Tibial nerve (tissue), 4 donors: ENCODE data around the gene NAPG. TPM values are rescaled to one million over a fixed set of nuclear protein-coding genes. Genes with fewer than 3 reads are reported as not detected.

ENCODE experiments used
- DNase-seq, 2 donors: peaks; one replicate each; pipeline ENCODE4 v3.0.0-alpha.2; 2019; ENCODE audit warnings: low spot score in 2 of 2
- H3K27ac ChIP-seq, 4 donors: fragments of 200-600 bp; sonication (generic) in 3 of 4; one replicate each; pipeline ENCODE4 v1.5.1; 2017 to 2019; ENCODE audit warnings: mild to moderate bottlenecking in 1 of 4
- H3K27me3 ChIP-seq, 2 donors: fragments of 200-600 bp; sonication (generic) in 1 of 2; one replicate each; pipeline versions ENCODE4 v1.5.1 to v1.6.0; 2017 to 2019
- H3K36me3 ChIP-seq, 3 donors: fragments of 200-600 bp; sonication (generic); one replicate each; pipeline ENCODE4 v1.5.1; 2018 to 2019
- H3K4me1 ChIP-seq, 4 donors: fragments of 200-600 bp; sonication (generic) in 3 of 4; one replicate each; pipeline ENCODE4 v1.5.1; 2017 to 2019
- H3K4me3 ChIP-seq, 4 donors: fragments of 200-600 bp; sonication (generic) in 3 of 4; one replicate each; pipeline ENCODE4 v1.5.1; 2017 to 2019; ENCODE audit warnings: mild to moderate bottlenecking in 1 of 4, moderate library complexity in 1 of 4
- H3K9me3 ChIP-seq, 4 donors: fragments of 200-600 bp; sonication (generic) in 3 of 4; one replicate each; pipeline ENCODE4 v1.5.1; 2017 to 2019
- CTCF ChIP-seq, 5 experiments: fragments of 200-600 bp in 3 of 5; fragments of 450-650 bp in 2 of 5; sonication (generic) in 3 of 5; IDR thresholded peaks; one replicate each; pipeline ENCODE4 v1.5.1; 2016 to 2019; ENCODE audit warnings: antibody characterized with exemption in 5 of 5, mild to moderate bottlenecking in 3 of 5, moderate library complexity in 2 of 5
- EP300 ChIP-seq, 2 donors: sonication (generic); formaldehyde crosslinking; IDR thresholded peaks; one replicate each; pipeline ENCODE4 v1.6.1; 2017; ENCODE audit warnings: antibody characterized with exemption in 2 of 2, mild to moderate bottlenecking in 1 of 2
- POLR2A ChIP-seq, 2 donors: fragments of 450-650 bp; IDR thresholded peaks; one replicate each; pipeline ENCODE4 v1.6.1; 2017; ENCODE audit warnings: antibody characterized with exemption in 2 of 2, mild to moderate bottlenecking in 2 of 2, moderate library complexity in 2 of 2
- WGBS, 2 donors: methylation state at CpG; one replicate each; pipeline ENCODE4 v1.1.5; 2018; 5-methylcytosine and 5-hydroxymethylcytosine counted together
- total RNA-seq, 4 donors: library from RNA; depleted of rRNA; stranded (reverse); fragments of >200 nt; gene quantifications; one replicate each; pipeline ENCODE4 v1.1.0, GENCODE V29; 2016

NAPG gene
- total RNA-seq, 4 donors from 2014 or later, result 19.0 to 37.9 (median 27.7) TPM

- Histone ChIP-seq H3K36me3 (peaks cover 0 to 56% (median 0%) of the 10 kb centered on the region in 3 donors), H3K4me1 (peaks cover 0 to 37% (median 31%) of the 10 kb centered on the region in 4 donors), H3K9me3 (no peaks in the 10 kb centered on the region), H3K4me3 (no peak overlapping the region), H3K27ac (peak overlapping the region in 1 of 4 donors; percentile 11), H3K27me3 (no peaks in the 10 kb centered on the region)
- no peak for TF ChIP-seq CTCF (IDR thresholded peaks at IDR 0.05)
- WGBS, 2 donors, result 51 to 70% methylated on average over 9 of the region's 9 CpGs
- no peak for DNase-seq
Measured at GRCh38 chr18:10481831-10482230, 44.0 kb upstream of the NAPG start.

GRCh38 chr18:10482363-10482984 is 43.4 kb upstream of the NAPG start:
- peaks cover 0 to 56% (median 0%) of the 10 kb centered on the region in 3 donors for H3K36me3 ChIP-seq

GRCh38 chr18:10482985-10483949 is 42.6 kb upstream of the NAPG start:
- Histone ChIP-seq H3K4me3 (no peak overlapping the region), H3K9me3 (no peaks in the 10 kb centered on the region), H3K27ac (peak overlapping the region in 2 of 4 donors; percentile 5 to 17), H3K36me3 (peaks cover 0 to 57% (median 0%) of the 10 kb centered on the region in 3 donors), H3K4me1 (peaks cover 0 to 24% (median 22%) of the 10 kb centered on the region in 4 donors), H3K27me3 (no peaks in the 10 kb centered on the region)
- TF ChIP-seq EP300 (IDR thresholded peaks at IDR 0.05) (peak; percentile 24 to 56), POLR2A (IDR thresholded peaks at IDR 0.05) (no peak)
- DNase-seq, result peak in 1 of 2 donors; percentile 41
- 62 to 66% methylated on average over 19 to 20 of the region's 20 CpGs for WGBS, 2 donors

More at GRCh38 chr18:10482363-10482984, 43.4 kb upstream of the NAPG start:
- TF ChIP-seq EP300 (IDR thresholded peaks at IDR 0.05) (no peak), CTCF (IDR thresholded peaks at IDR 0.05) (no peak), POLR2A (IDR thresholded peaks at IDR 0.05) (no peak)
- H3K27me3 ChIP-seq, result no peaks in the 10 kb centered on the region
- DNase-seq, result no peak
- H3K4me1 ChIP-seq, result peaks cover 0 to 32% (median 27%) of the 10 kb centered on the region in 4 donors
- no peak overlapping the region for H3K4me3 ChIP-seq
- 89 to 92% methylated on average over 10 to 11 of the region's 11 CpGs for WGBS, 2 donors
- peak overlapping the region in 1 of 4 donors; percentile 5 for H3K27ac ChIP-seq
- H3K9me3 ChIP-seq, result no peaks in the 10 kb centered on the region

- Histone ChIP-seq H3K9me3 (no peaks in the 10 kb centered on the region), H3K4me1 (peaks cover 0 to 24% (median 22%) of the 10 kb centered on the region in 4 donors), H3K27me3 (no peaks in the 10 kb centered on the region), H3K27ac (no peak overlapping the region), H3K4me3 (no peak overlapping the region), H3K36me3 (peaks cover 0 to 56% (median 0%) of the 10 kb centered on the region in 3 donors)
- no peak for DNase-seq
- WGBS, 2 donors, result 92 to 99% methylated on average over 20 of the region's 20 CpGs
- TF ChIP-seq CTCF (IDR thresholded peaks at IDR 0.05) (no peak), EP300 (IDR thresholded peaks at IDR 0.05) (no peak), POLR2A (IDR thresholded peaks at IDR 0.05) (no peak)
Measured at GRCh38 chr18:10485475-10485874, 40.4 kb upstream of the NAPG start.

GRCh38 chr18:10486362-10486761 is 39.5 kb upstream of the NAPG start:
- Histone ChIP-seq H3K27me3 (no peaks in the 10 kb centered on the region), H3K4me1 (peaks cover 0 to 24% (median 22%) of the 10 kb centered on the region in 4 donors), H3K27ac (no peak overlapping the region), H3K36me3 (peaks cover 0 to 52% (median 0%) of the 10 kb centered on the region in 3 donors), H3K9me3 (no peaks in the 10 kb centered on the region), H3K4me3 (no peak overlapping the region)
- TF ChIP-seq EP300 (IDR thresholded peaks at IDR 0.05) (no peak), POLR2A (IDR thresholded peaks at IDR 0.05) (no peak), CTCF (IDR thresholded peaks at IDR 0.05) (no peak)
- no peak for DNase-seq
- WGBS, 2 donors, result 48 to 65% methylated on average over 3 of the region's 3 CpGs
